GM21423 (cell line): Measurements from ENCODE around the gene PDE2A.

Experiments
- ATAC-seq: cut with Tn5 transposase; IDR thresholded peaks from one replicate; pipeline ENCODE4 v1.9.1; 2021; ENCODE audit warnings: mild to moderate bottlenecking, moderate library complexity; ENCODE audit not compliant: unreplicated experiment

Gene PDE2A

DNA sequence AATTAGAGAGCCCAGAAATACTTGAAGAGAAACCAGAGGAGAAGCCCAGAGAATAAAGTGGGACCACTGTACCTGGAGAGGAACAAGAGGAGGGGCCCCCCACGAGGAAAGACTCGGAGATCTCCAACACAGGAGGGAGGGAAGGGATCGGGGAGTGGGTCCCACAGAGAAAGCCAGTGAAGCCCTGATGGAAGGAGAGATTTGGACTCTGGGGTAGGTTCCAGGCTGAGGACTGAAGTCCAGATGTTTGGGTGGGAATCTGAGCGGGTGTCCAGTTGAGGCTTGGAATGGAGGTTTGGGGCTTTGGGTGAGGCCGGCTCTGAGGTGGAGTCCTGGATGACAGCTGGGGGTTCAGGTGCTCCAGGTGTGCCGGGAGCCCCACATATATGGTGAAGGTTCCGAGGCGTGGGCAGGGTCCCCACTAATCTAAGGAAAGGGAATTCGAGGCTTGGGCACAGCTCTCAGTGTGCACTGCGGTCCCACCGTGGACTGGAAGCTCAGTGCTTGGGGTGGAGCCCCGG is 32.6 kb downstream of the PDE2A start:
- no peak for ATAC-seq

DNA sequence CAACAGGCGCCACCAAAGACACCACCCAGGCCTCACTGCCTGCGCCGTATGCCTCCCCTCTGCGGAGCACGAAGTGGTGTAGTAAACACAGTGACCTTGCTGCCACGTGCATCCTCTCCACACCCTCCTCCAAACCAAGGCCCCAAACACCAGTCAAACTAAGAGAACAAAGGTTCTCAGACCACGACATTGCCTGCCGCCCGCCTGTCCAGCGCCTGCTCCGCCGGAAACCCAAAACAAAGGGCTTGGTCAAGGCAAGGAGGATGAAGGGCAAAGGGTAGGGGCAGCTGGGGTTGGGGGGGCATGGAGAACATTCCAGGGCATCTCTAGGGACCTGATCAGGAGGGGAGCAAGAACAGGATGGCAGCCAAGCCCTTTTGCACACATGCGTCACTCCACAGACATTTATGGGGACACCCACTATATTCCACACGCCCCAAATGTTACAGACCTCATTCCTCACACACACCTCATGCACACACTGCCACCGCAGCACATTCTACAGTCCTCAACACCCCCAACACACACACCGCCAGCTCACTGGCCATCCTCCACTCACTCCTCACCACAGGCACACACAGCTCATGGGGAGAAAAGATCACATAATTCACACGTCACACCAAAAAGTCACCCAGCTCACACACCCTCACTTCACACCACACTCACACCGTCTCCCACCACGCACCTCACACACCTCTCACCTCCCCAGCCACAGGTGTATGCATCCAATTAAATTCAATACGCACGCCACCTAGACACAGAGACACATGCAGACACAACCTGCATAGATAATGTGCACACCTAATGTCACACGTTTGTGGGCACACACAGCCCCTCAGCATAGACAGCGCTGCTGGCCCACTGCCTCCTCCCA is 34.5 kb downstream of the PDE2A start:
- ATAC-seq: no peak

DNA sequence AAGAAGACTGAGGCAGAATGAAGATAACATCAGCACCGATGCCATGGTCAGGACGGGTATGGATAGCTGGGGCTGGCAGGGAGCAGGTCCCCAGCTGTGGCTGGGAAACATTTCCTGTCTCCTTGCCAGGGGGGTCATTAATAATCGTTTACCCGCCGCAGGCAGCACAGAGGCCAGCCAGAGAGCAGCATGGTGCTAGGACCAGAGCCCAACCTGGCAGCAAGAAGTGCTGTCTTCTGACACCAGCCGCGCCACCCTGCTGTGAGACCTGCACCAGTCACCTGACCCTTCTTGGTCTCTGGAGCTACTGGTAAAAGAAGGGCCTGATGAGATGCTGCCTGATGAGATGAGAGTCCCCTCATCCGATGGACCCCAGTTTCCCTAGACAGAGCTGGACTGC is 36.3 kb downstream of the PDE2A start:
- no peak for ATAC-seq

DNA sequence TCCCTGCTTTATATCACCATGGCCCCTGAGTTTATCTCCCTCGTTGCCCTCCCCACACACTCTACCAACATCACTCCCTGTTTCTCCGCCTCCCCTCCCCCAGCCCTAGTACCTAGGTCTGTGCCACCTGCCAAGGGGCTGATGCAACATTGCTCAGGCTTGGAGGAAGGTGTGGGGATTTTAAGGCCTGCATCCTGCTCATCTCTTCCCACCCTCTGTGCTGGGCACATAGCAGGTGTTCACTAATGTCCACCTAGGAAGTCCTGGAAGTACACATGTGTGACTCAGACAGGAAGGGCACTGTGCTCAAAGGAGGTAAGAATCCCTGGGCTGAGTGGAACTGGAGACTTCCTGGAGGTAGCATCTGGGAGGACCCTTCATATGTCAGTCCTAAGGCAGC is 37.0 kb downstream of the PDE2A start:
- no peak for ATAC-seq

DNA sequence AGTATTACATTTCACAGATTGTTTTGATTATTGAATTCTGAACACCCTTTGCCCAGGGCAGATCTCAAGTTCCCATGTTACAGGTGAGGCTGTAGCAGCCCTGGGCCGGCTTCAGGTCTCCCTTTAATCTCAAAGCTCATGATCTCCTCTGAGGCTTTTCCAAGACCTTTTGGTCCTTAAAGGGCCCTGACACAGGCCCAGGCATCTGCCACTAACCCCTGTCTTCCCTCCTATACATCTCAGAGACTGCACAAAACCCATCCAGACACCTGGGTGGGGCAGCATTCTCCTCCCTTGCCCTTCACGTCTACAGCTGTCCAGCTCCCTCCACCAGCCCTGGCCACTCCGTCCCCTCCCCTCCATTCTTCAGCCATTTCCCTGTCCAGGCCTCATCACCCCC is 37.8 kb downstream of the PDE2A start:
- no peak for ATAC-seq

DNA sequence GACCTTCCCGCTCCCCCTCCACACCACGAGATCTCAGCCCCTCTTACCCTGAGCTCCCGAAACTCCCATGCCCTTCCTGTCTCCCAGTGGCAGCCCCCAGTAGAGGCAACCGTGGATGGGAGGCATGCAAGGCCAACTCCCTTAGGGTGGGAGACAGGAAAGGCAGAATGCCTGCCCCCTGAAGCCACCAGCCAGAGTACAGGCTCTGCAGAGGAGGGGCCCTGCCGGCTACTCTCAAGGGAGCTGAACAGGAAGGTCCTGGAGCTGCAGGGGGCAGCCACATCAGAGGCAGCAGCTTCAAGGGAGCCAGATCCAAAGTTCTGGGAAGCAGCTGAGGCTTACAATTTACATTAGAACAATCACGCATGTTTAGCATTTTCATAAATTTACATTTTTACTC is 38.3 kb downstream of the PDE2A start:
- ATAC-seq: no peak

DNA sequence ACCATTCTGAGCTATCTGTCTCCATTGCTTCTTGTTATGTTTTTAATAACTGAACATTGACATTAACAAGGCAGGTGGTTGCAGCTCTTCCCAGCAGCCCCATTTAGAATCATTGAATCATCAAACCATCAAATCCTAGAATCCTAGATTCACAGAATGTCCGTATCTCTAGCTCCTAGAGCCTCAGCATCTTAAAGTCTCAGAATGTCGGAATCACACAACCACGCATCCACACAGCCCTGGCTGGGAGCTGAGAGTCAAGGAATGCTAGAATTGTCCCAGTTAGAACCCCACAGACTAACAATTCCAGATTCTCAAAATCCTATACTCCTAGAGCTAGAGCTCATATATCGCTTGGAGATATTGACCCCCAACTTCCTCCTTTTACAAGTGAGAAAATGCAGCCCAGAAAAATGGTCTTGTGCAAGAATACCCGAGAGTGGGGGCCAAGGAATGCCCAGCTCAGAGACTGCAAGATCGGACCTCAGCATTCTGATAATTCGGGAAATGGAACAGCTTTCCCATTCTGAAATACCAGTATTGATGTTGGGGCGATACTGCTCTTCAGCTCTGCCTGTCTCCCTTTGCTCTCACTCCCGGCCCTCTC is 38.8 kb downstream of the PDE2A start:
- ATAC-seq: no peak

DNA sequence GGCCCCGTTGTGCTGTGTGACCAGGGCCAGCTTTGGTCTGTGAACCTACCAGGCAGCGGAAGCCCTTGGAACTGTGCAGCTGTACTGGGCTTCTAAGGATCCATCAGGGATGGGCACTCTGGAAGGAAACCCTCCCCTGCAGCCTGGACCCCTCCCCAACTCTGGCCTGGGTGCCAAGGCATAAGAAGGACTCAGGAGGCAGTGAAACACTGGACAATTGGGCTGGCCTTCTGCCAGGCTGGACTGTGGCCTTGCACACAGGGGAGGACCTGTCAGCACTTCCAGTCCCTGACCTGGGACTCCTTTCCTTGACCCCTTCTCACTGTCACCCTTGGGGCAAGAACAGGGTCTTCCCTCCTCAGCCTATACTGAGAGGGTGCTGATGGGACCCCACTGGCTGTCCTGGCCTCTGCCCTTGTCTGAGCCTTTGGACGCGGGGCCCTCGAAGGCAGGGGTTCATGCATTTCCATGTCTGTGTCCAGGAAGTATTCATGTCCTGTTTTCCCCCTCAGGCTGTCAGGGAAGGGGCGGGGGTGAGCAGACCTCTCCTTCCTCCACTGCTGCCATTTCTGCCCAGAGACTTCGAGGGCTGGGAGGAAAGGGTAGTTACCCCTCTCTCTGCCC is 39.6 kb downstream of the PDE2A start:
- ATAC-seq: no peak

DNA sequence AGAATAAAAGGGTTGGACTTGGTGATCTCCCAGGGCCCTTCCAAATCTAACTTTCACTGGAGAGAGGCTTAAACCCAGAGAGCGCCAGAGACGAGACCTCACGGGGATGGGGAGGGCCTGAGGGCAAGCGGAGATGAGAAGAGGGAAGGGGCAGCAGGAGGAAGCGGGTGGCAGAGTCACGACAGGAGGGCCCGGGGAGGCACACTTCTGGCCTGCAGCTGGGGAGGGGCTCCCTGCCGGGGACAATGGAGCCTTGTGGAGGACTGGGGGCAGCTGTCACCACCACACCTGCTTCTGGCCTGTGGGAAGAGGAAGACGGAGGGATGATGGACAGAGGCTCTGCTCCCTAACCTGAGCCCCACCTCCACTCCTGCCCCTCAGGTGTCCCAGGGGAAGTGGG is 40.2 kb downstream of the PDE2A start:
- ATAC-seq: no peak

DNA sequence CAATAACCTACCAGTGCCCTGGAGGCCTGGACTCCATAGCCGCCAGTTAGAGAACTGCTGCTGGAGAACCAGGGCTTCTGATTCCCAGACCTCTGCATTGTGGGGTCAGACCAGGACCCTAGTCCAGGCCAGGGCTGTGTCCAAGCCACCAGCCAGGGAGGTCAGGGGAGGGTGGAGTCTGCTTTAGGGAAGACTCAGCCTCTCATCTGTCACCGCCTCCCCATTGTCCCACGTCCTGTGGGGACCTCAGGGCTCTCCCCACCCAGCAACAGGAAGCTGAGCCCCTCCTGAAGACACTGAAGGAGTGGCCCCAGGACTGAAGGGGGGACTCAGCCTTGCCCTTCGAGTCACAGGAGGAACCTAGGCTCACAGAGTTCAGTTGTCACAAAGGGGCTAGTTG is 41.2 kb downstream of the PDE2A start:
- no peak for ATAC-seq

DNA sequence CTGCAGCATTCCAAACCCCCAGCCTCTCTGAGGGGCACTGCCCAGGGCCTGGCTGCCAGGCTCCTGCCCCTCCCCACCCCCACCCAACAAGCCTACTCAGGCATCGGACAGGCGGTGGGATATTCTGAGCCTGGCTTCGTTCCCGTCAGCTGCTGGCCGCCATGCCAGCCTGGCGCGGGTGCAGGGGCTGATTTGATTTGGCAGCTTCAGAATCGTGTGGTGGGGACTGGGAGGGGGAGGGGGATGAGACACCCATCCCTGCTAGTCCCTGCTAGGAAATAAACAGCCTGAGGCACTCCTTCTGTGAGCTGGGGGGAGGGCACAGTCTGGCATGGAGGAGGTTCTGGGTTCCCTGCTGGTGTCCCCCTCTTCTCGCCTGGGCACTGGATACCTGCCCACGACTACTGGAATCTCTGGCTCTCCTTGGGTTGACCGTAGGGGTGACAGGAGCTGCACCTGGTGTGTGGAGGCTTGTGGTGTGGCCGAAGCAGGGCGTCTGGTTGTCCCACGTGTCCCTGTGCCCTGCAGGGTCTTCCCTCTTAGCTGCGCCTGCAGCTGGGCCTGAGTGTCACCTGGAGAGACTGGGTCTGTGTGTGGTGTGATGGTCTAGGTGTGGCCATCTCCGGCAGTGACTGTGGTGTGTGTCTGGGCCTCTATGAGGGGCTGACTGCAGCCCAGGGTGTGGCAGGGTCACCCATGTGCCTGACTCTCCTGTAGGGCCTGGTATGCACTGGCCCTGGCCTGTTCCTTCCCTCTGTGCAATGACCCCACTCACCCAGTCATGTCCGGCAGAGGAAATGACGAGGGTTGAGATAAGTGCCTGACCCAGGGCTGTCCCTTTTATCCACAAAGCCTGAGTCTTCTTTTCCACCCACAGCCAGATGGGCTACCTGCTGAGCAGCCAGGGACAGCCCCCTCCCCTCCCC is 42.2 kb downstream of the PDE2A start:
- ATAC-seq: no peak

DNA sequence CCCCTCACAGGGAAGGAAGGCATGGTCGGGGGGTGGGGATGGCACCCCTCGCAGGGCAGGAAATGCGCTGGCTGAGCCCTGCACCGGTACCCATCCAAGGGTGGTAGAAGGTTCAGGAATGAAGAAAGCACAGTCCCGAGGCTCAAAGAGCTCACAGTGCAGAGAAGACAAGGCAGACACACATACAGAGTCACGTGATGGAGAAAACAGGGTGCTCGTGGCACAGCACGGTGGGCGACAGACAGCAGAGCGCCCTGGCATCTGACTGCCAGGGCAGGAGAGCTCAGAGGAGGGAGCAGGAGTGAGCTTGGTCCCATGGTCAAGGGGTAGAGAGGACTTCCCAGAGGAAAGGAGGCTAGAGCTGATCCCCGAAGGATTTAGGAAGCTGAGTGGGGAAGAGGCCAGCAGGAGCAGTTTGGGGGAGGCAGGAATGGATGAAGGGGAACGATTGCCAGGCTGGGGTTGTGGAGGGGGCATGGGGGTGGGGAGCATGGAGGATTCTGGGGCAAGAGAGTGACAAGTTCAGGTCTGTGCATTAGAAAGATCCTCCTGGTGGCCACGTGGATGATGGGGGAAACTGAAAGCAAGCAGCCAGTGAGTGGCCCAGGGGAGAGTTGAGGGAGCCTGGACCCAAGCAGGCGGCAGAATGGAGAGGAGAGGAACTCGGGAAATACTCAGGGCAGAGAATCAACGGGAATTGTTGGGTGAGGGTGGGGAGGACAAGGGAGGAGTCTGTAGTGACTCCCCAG is 43.9 kb downstream of the PDE2A start:
- no peak for ATAC-seq

DNA sequence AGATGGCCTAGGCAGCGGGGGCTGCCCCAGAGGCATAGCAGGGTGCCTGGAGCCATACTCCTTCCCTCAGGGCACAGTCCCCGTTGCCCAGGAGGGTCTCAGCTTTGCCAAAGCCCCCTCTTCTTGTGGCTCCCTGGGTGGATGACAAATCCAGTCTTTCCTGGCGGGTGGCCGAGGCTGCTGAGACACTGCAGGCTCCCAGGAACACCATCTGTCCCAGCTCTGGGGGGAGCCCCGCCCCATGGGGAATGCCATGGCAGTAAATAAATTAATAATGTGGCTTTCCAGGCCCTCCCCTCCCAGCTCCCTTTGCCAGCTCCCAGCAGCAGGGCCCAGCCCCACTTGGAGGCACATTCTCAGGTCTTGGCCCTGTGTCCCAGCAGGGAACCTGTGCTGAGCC is 45.0 kb downstream of the PDE2A start:
- ATAC-seq: no peak

DNA sequence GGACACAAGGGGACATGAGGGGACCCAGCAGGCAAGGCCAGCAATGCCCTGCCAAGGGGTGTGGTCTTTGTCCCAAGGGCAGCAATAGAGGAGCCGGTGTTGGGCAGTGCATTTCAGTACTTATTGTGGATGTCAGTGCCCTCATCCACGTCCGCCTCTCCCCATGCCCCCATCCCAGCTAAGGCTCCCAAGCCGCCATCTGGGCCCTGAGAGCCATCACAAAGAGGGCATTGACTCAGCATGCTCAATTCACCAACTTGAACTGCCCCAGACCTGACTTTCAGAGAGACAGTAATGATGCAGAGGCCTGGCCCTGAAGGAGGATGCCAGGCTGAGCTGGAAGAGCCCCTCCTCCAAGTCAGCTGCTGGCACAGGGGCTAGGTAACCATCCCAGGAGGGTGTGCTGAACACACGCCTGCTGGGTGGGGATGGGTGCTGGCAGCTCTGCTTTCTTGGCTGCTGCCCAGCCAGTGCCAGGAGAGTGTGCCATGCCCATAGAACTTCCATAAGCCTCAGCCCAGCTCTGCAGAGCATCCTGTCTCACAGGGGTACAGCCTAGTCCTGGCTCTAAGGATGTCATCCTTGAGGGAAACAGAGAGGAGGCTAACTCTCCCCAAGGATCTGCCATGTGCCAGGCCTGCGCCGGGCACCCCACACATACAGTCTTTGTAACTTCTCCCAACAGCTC is 46.5 kb downstream of the PDE2A start:
- ATAC-seq: no peak

DNA sequence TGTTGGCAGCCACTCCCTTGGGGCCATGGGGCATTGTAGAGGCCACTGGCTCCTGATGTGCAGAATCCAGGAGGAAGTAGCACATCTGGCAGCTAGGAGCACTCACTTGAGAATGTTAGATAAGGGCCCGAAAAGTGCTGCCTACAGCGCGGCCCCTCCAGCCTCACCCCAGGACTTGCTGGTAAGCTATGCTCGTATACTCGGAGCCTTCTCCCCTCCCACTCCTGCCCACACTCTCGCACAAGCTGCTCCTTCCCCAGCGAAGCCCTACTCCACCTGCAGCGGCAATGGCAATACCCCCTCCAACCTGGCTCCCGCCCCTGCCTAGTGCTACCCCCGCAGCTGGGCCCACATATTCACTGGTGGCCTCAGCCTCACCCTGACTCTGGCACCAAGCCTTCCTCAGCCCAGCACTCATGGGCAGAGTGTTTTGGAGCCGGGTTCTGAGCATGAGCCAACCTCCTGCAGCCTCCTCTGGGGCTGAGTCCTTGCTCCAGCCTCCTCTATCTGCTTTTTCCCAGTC is 47.7 kb downstream of the PDE2A start:
- ATAC-seq: no peak

DNA sequence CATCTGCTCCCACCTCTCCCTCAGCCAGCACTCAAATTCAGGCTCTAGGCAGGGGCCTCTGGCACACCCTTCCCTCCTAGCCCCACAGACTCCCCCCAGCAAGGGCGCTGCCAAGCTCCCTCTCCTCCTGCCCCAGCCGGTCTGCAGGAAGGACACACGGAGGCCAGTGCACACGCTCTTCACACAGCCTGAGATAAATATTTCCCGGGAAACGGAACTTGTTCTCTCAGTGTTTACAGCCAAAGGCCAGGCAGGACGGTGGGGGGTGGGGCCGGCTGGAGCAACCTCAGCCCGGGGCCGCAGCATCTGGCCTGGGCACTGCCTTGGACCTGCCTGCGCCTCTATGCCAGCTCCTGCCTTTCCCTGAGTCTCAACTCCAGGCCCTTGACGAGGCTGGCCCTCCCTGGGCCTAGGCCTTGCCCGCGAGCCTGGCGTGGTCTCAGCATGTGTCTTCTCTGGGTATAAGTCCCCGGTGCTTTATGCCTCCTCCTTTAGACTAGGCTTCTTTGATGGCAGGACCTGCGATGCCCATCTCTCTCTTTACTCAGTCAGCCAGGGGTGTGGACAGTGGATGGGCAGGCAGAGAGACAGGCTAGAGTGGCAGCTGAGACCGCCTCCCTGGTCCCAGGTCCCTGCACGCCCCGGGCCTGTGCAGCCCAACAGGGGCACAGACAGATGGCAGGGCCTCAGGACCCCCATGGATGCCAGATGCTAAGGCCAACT is 48.4 kb downstream of the PDE2A start:
- no peak for ATAC-seq

DNA sequence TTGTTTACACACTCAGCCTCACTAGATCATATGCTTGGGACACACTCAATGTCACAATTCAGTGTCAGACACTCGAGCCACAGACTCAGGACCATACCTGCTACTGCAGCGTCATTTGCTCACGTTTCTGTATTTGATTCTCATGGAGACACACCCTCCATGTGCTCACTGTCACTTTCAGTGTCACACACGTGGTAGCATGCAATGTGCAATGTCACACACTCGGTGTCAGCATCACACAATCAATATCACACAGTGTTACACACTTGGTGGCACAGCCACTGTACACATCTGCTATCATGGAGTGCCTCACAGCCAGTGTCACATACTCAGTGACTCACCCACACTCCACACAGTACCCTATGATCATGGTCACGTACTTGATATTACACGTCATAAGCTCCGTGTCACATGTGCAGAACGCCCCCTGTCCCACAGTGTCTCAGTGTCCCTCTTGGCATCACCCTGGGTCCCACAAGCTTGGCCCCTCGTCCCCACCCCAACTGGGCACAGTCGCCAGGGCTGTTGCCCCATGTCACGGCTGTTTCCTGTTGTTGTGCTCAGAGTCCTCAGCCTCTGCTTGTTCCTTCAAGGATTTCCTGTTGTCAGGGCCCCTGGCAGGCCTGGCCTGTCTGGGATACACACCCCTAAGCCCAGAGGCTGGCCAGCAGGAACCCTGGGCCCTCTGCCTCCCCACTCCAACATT is 49.6 kb downstream of the PDE2A start:
- no peak for ATAC-seq

DNA sequence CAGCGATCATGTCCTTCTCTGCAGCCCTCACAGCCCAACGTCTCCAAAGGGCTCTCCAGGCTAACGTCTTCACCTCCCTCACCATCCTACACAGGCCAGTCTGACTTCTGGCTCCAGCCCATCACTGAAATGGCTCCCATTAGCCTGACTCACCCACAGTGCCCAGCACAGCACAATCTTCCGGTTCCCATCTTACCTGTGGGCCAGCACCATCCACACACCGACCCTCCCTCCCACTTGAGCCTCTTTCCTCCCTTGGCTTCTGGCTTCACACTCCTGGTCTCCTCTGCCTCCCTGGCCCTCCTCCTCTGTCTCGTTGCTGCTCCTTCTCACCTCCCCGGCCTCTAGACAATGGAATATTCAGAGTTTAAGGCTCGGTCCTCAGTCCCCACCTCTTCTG is 51.2 kb downstream of the PDE2A start:
- no peak for ATAC-seq
